IPS DF 19.7 (cell line): Measurements from ENCODE around the gene DNMBP.

Source experiments
- DNase-seq: peaks from one replicate; pipeline ENCODE4 v3.0.0-alpha.2; 2013; ENCODE audit warnings: low read depth, low spot score

DNMBP gene

GRCh38 chr10:100009793-100010676 is at the start of gene DNMBP:
TSS of gene DNMBP (minus strand) at chr10:100009947. CDS start at chr10:99972124, 37,823 bp downstream.
- DNase-seq: no peak

- no peak for DNase-seq
Observed at GRCh38 chr10:100057948-100058347, 48.2 kb upstream of the DNMBP start.

GRCh38 chr10:100053686-100054460 is 44.1 kb upstream of the DNMBP start:
- no peak for DNase-seq

- DNase-seq: peak; percentile 65
Observed at GRCh38 chr10:100046021-100046486, 36.3 kb upstream of the DNMBP start.

GRCh38 chr10:100045592-100045991 is 35.8 kb upstream of the DNMBP start:
- DNase-seq: no peak

- no peak for DNase-seq
Observed at GRCh38 chr10:100043796-100044195, 34.0 kb upstream of the DNMBP start.

- DNase-seq: no peak
Observed at GRCh38 chr10:100043344-100043743, 33.6 kb upstream of the DNMBP start.

- DNase-seq: no peak
Observed at GRCh38 chr10:100041306-100042002, 31.7 kb upstream of the DNMBP start.

GRCh38 chr10:100038561-100039071 is 28.9 kb upstream of the DNMBP start:
- DNase-seq: no peak

- no peak for DNase-seq
Observed at GRCh38 chr10:100037758-100038315, 28.1 kb upstream of the DNMBP start.

GRCh38 chr10:100036850-100037249 is 27.1 kb upstream of the DNMBP start:
- no peak for DNase-seq

- no peak for DNase-seq
Observed at GRCh38 chr10:100033766-100034418, 24.1 kb upstream of the DNMBP start.

GRCh38 chr10:100027416-100027815 is 17.7 kb upstream of the DNMBP start:
- no peak for DNase-seq

GRCh38 chr10:100025576-100025975 is 15.8 kb upstream of the DNMBP start:
- no peak for DNase-seq

- no peak for DNase-seq
Observed at GRCh38 chr10:100024748-100025147, 15.0 kb upstream of the DNMBP start.

GRCh38 chr10:100022403-100022802 is 12.7 kb upstream of the DNMBP start:
- DNase-seq: no peak

- DNase-seq: no peak
Observed at GRCh38 chr10:100021322-100021721, 11.6 kb upstream of the DNMBP start.

- no peak for DNase-seq
Observed at GRCh38 chr10:100020886-100021253, 11.1 kb upstream of the DNMBP start.

GRCh38 chr10:100020142-100020885 is 10.6 kb upstream of the DNMBP start:
- no peak for DNase-seq

GRCh38 chr10:100019787-100020141 is 10.0 kb upstream of the DNMBP start:
- DNase-seq: no peak
